ENCODE results near the gene PTGES. TPM values are rescaled to one million over a fixed set of nuclear protein-coding genes. Genes with fewer than 3 reads are reported as not detected.

Gene PTGES
- total and polyA plus RNA-seq, 9 of the 15 experiments (the other 6 are each of a cell fraction or from before 2014, with no cell fraction given): 0.13 TPM; not detected in 8

- TF ChIP-seq ZNF639 (CRISPR knock-in tag; conservative IDR thresholded peaks at IDR 0.05 in 1 of 2, IDR thresholded peaks at IDR 0.05 in 1 of 2): peak in 1 of 2 experiments; percentile 83; a peak in 1 of 4 replicates
- no peak for TF ChIP-seq COPS2 (conservative IDR thresholded peaks at IDR 0.05)
- TF ChIP-seq CC2D1A (IDR thresholded peaks at IDR 0.05): no peak
- TF ChIP-seq MTF1 (CRISPR knock-in tag; IDR thresholded peaks at IDR 0.05; ENCODE audit: borderline replicate concordance): no peak
- TF ChIP-seq REST (IDR thresholded peaks at IDR 0.05; ENCODE audit: borderline replicate concordance): 0 out of 2 replicates have a peak, but pooled peaks have one; percentile 52
- TF ChIP-seq REST (CRISPR knock-in tag; IDR thresholded peaks at IDR 0.05; ENCODE audit: low read depth): no peak; the same call in 1 of the 2 replicates
- TF ChIP-seq ZBTB17 (CRISPR knock-in tag; IDR thresholded peaks at IDR 0.05): no peak; the same call in none of the 2 replicates
- TF ChIP-seq TAL1 (IDR thresholded peaks at IDR 0.05): 0 out of 2 replicates have a peak, but pooled peaks have one; percentile 8
- peak; percentile 96 for TF ChIP-seq ZBTB12 (CRISPR knock-in tag; IDR thresholded peaks at IDR 0.05)
- TF ChIP-seq ZEB2 (IDR thresholded peaks at IDR 0.05): 0 out of 2 replicates have a peak, but pooled peaks have one; percentile 48
Observed at GRCh38 chr9:129776938-129777768, 24.3 kb upstream of the PTGES start (continued).
